GM18873 (cell line): ENCODE results near the gene GIMAP2.
A peak's percentile ranks its signal among the peaks of the same experiment; 100 is the strongest.
"Not testable (repeated sequence)": the region's sequence is repeated elsewhere in the genome, so short reads cannot be mapped to it uniquely, and the experiment has no call there.

Source experiments
- ATAC-seq: cut with Tn5 transposase; IDR thresholded peaks from one replicate; pipeline ENCODE4 v1.9.1; 2021; ENCODE audit warnings: mild to moderate bottlenecking, moderate library complexity, moderate number of reproducible peaks; ENCODE audit not compliant: unreplicated experiment, low FRiP score

The GIMAP2 gene

DNA sequence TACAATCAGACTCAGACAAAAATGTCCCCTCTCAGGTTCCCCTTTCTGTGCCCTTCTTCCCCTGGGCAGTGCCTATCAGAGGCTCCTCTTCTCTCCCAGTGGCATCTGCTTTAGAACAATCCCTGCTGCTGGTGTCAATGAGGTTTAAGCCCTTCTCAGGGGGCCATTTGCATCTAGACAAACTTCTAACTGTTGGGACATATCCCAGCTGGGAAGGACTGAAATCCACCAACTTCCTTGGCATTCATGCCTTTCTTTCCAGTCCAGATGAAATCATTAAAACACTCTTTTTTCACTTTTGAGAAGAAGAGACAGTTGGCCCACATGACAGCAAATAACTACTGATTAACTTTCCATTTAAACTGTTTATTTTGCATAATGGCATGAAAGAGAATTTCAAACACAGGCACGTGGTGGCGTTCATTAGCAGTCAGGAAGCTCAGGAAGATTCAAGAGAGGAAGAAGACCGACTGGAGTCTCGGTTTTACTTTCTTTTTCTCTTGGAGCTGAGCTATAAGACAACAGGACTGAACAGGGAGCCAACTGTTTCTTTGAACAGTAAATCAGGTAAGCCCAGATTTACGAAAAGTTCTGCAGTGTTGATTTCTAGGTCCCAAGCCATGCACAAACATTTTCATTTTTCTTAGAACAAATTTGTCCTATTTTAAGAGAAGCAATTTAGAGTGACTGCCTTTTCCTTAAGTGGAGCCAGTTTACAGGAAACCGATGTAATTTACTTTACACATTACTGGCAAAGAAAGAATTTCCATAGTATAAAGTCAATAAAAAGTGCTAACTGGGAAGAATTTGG, at the start of gene GIMAP2:
Gene GIMAP2, plus strand, starts transcription at position 488 of the 811 bp plus-strand sequence. CDS start 1,354 bp downstream, outside the sequence.
- peak; percentile 72 for ATAC-seq

DNA sequence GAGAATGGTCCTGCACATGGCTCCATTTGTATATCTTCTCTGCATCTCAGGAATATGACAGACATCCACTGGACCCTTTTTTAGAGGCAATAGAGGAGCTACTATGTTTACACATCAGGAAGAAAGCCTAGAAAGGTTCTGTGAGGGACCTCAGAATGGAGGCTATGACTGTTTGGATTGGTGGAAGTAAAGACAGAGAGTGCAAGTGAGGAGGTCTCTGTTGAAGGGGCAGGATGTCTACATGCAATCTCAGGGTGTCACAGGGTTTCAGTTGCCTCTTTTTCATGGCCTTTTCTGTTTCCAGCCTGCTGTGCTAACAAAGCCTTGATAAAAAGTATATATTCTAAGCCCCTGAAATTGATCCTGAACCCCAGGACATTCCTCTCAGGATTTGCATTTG, 43.7 kb upstream of the GIMAP2 start:
- ATAC-seq = no peak

DNA sequence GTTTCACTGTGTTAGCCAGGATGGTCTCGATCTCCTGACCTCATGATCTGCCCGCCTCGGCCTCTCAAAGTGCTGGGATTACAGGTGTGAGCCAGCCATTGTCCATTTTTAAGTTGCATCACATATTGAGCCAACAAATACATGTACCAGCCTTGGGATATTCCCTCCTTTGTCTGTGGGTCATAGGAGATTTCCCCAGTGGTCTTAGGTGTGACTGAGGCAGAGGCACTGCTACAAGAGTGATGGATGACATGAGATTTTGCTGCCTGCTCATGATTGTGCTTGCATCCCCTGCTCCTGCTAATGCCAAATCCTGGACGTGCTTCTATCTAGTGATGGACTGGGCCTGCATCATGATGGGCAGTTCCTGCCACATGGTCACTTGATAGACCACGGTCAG, 42.6 kb upstream of the GIMAP2 start:
- no peak for ATAC-seq

DNA sequence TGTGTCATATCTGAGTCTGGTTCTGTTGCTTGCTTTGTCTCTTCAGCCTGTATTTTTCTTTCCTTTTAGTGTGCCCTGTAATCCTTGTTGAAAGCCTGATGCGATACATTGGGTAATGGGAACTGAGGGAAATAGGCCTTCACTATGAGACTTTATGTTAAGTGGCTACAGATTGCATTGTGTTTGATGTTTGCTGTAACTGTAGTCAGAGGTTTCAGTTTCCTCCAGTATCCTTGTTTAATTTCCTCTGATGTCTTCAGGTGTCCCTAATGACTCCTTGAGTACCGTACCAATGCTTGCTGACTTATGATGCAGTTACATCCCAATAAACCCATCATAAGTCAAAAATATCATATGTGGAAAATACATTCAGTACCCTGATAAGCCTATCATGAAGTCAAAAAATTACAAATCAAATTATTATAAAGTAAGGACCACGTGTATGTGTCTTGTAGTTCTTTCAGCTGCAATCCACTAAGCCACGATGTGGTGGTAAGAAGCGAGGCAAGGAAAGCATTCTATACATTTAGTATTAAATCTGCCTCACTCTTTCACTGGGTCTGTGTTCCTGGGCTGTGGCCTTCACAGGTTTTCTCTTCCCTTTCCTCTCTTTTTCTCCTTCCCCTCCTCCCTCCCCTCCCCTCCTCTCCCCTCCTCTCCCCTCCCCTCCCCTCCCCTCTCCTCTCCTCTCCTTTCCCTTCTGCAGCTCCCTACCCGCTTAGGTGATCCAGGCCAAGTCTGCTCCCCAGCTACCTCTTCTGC, 40.1 kb upstream of the GIMAP2 start:
- ATAC-seq = no peak

DNA sequence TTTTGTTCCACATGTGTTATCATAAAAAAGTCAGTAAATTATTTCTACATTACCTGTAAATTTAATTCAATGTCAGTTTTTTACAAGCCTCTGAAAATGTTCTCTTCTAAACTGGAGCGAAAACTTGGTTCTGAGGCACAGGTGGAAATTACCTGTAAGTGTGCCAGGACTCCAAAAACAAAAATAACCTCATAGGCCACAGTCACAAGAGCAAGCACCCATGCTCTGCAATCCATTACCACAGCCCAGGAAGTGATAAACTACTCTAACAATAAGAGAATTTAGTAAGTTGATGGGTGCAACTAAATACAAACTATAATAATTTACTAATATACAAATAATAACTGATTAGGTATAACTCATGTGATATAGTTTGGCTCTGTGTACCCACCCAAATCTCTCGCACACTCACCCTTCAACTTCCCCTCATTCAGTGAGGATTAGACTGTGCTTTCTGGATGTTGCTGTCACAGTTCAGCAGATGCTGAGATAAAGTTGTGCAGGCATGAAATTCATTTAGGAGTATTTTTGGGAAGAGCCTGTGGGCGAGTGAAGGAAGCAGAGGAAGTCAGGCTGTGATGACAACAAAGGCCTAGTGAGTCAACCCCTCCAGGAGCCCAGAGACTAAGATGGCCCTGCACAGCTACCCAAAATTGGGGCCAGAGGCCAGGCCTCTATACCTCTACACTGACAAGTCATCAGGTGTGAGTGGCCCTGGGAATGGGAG, 37.0 kb upstream of the GIMAP2 start:
- ATAC-seq = no peak

DNA sequence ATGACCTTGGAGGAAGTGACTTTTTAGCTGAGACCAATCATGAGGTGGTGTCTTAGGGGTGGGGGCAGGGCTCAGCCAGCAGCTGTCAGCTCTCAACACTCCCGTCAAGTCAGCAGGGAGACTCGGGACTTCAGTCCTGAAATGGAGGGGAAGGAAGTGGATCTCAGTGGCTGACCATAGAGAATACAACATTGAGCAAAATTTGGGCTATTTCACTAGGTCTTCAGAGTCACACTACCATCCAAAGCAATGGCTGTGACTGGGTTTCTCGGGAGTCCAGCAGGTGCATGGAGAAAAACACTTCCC, 36.5 kb upstream of the GIMAP2 start:
- ATAC-seq = no peak

DNA sequence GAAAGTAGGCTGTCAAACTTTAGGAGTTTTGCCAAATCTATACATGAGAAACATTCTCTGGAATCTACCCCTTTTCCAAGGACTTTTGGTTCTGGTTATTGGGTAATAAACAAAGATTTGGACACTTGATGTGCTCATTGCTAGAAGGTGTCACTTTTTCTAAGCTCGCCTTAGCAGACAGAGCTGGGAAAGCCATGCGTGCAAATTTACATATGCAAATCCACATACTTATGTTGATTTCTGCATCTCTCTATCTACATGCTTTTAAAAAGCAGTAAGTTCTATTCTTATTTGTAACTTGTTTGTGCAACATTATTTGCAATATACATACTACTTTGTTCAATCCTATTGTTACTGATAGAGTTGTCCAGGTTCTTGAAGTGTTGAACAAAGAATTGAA, 30.8 kb upstream of the GIMAP2 start:
- ATAC-seq = no peak

DNA sequence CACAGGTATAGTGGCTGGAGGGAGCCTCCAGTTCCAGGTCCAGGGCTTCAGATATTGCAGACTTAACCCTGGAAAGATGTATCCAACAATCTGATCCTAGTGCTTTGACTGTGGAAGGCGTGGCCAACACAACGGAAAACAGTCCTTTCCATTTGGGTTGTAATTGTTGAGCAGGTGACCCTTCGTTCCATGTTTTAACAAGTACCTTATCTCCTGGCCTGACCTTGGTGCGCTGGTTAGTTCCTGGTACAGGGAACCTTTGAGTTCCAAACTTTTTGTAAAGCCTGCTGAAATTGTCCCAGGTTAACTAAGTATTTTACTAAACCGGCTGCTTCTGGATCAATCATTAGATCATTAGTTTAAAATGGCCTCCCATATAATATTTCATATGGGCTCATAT, 29.5 kb upstream of the GIMAP2 start:
- ATAC-seq = no peak

DNA sequence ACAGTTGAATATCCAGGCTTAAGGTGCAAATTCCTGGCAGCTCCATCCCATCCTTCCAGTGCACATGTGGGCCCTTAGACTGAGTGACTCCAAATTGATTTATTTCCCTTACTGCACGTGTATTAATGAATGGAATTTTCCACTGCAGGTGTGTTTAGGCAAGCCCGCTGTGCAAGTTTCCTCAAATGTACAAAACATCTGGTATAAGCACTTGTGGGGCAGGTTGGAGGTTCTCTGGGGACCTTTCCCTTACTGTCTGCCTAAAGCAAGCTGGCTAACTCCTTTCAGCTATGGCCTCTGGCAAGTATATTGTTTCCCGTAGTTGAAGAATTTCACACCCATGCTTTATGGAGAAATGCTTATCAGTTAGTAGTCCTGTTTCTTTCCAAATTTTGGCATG, 28.0 kb upstream of the GIMAP2 start:
- ATAC-seq = no peak

DNA sequence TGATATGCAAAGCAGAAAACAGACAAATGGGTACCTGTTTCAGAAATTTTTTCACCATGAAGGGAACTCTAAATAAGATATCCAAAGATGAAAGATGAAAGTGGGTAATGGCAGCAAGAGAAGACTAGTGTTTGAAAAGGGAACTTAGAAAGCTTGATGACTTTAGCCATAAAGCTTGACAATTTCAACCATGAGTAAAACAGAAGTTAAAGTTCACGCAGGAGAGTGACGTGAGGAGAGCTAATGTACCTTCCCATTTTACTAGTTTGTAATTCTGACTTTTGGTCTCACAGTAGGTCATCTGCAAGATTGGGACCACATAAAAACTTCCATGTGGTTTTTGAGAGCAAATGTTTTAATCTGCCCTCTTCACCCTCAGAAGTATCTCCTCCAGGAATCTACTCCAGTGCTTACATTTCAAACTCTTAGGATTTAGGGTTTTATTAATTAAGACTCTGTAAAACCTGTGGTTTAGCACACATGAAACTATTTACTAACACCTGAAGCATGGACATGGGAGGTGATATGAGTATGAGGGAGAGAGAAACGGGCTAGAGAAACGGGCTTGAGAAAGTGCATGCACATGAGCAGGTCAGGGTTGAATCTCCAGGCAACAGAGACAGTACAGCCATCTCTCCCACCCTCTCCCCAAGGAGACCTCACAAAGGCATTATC, 24.4 kb upstream of the GIMAP2 start:
- no peak for ATAC-seq

DNA sequence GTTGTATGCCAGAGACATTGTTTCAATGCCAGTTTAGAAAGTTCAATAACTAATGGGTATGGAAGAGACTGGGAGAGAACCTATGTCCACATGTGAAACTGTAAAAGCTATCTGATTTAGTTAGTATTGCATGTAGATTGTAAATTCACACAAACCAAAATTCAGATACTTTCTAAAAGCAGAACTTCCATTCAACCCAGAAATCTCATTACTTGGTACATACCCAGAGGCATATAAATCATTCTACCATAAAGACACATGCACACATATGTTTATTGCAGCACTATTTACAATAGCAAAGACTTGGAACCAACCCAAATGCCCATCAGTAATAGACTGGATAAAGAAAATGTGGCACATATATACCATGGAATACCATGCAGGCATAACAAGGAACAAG, 22.7 kb upstream of the GIMAP2 start:
- not testable (repeated sequence) for ATAC-seq

DNA sequence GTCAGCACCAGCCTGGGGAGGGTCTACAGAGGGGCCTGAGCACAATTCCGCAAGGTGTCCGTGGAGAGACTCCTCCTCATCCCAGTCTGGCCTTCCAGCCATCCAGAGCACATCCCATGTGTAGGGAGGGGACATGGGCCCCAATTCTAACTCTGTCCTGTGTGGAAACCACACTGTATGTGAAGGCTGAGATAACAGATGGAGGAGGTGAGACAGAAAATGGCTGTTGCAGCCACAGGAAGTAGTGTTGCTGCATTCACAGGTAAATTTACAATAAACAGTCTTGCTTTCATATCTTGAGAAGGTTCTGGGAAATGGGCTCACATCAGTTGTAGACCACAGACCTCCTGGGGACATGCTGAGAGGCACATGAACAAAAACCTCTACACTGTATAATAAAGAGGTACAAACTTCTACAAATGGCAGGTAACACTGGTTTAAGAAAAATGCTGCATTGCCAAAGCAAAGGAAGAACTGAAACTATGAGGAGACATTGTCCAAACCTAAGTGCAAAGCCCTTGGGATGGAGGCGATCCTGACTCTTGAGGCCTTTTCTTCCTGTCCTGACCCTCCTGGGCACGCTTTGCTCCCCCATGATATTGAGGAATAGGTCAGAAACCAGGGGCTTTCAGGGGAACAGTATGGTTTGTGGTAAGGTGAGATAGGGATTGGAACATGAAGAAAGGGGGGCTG, 21.6 kb upstream of the GIMAP2 start:
- no peak for ATAC-seq

DNA sequence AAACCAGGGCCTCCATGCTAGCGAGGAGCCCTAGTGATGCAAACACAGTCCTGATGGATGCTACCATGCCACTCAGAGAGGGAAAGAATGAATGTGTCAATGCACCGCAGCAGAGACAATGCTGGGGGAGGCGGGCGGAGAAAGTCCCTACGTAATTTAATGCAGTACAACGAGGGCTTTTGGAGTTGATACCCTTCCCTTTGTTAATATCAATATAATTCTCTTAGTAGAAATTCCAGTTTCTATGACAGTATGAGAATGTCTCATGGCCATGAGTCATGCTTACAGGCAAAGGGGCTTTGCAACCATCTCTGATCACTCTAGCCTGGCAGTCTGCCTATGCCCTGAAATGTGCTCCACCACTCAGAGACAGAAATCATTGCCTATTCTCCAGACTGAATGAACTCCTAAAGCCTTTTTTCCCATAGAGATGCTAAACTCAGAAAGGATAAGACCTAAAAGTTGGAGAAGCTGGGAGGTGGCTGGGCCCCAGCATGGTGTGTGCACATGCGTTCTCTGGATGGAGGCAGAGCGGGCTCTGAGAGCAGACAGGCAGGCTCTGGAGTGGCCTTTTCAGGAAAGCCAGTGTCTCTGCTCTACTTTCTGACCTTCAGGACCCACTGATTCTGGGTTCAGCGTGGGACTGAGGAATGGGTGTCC, 20.3 kb upstream of the GIMAP2 start:
- no peak for ATAC-seq

DNA sequence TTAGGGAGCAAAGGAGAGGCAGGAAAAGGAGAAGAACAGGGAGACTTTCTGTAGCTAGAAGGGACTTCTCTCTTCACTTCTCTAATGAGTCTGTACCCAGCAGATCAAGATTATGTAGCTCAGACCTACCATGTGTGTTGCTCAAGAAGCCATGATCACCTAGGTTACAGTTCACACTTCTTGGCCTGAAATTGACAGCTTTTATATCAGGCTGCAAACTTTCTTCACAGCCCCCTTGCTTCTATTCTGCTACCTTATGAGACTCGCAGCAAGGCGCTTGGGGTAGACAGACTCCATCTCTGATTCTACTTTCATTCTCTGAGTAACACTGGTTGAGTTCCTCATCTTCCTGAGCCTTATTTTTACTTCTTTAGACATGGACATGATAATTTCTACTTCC, 19.6 kb upstream of the GIMAP2 start:
- ATAC-seq = no peak

DNA sequence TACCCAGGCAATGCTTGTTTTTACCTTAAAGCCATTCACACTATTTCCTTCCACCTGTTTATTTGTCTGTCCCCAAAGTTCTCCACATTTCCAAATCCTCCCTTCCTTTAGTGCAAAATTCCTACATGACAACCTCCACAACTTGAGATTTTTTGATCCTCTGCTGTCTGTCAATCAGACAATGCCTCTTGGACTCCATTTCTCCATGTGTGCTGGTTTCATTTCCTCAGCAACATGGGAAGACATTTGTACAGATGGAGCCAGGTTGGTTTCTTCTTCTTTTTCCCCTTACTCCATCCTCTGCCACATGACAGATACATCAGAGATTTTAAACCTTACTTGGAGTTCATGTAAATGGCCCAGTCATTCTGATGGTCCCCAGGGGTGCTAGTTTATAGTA, 19.1 kb upstream of the GIMAP2 start:
- no peak for ATAC-seq

DNA sequence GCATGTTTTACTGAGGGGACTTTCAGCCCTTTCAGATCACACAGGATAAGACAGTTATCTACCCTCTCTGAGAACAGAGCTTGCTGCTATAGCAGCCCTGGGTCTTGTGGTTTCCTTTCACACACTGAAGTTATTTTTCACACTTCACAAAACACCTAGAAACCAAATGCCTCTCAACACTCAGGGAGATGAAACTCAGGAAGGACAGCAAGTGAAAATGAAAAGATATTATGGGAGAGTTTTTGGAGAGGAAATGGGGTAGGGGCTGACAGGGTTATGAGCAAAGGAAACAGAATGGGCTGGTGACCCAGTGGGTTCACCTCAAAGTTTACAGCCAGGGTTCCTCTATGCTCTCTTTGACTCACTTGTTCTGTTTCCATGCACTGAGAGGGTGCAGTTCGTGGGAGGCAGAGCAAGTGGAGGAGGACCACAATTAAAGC, 17.0 kb upstream of the GIMAP2 start:
- peak; percentile 68 for ATAC-seq

DNA sequence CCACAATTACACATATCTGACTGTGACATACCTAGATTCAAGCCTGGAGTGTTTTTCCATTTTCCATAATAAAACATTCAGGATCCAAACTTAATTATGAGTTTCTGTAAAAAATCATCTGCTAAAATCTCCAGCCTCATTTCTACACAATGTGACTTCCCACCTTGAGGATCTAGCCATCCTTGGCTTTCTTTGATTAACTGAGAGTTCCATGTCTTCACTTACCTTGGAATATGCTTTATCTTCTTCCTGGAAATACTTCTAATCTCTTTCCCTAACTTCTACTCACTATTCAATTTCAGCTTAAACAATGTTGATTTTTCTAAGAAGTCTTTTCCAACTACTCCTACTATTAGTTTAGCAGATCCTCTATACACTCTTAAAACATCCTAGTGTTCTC, 16.5 kb upstream of the GIMAP2 start:
- ATAC-seq = no peak

DNA sequence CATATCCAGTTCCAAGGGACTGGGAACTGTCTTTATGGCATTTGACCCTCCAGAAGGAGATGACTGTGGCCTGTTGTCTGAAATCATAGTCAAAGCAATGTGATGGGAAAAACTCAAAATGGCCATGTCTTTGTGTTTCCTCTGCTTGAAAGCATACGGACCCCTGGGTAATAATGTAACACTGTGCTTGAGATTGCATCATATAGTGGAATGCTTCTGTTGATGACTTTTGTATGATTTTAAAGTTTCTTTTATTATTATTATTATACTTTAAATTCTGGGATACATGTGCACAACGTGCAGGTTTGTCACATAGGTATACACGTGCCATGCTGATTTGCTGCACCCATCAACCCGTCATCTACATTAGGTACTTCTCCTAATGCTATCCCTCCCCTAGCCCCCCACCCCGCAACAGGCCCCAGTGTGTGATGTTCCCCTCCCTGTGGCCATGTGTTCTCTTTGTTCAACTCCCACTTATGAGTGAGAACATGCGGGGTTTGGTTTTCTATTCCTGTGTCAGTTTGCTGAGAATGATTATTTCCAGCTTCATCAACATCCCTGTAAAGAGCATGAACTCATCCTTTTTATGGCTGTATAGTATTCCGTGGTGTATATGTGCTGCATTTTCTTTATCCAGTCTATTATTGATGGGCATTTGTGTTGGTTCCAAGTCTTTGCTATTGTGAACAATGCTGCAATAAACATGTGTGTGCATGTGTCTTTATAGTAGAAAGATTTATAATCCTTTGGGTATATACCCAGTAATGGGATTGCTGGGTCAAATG, 13.5 kb upstream of the GIMAP2 start:
- ATAC-seq = not testable (repeated sequence)

DNA sequence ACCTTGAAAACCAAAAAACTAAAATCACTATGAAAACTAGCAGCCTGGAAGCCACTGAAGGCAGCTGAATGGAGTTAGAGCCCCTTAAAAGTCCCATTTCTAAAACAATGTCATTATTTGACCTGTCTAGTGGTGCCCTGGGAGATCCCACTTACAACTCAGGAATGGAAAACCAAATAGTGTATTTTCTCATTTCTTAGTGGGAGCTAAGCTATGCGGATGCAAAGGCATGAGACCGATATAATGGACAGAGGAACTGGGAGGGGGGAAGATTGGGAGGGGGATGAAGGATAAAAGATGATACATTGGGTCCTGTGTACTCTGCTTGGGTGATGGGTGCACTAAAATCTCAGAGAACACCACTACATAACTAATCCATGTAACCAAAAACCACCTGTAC, 9.8 kb upstream of the GIMAP2 start:
- no peak for ATAC-seq
